HepG2 (cell line): ENCODE data around the gene SLIT3. TPM values are rescaled to one million over a fixed set of nuclear protein-coding genes. Genes with fewer than 3 reads are reported as not detected.
A peak's percentile ranks its signal among the peaks of the same experiment; 100 is the strongest.

Source experiments
- ATAC-seq: fragments of 200-7000 bp; cut with Tn5 transposase; 3 replicates; pipeline ENCODE4 v1.9.1; 2020; ENCODE audit warnings: mild to moderate bottlenecking, moderate library complexity
- BruUV-seq: library from RNA; stranded (reverse); fragments of 400-500 nt; replicated peaks from 2 replicates; lab custom pipeline; 2021; lab: Mats Ljungman, UMichigan
- CTCF ChIA-PET: fragments of 300-600 bp; formaldehyde crosslinking; extraction: SDS; loops from one replicate; lab custom pipeline; 2021; ENCODE audit warnings: low total read pairs, inconsistent platforms, low intra/inter-chr PET ratio; lab: Yijun Ruan, JAX
- POLR2A ChIA-PET: fragments of 350-600 bp; sonication (Branson Sonifier 250); formaldehyde crosslinking; loops from one replicate; lab custom pipeline; 2020; ENCODE audit warnings: antibody characterized with exemption, inconsistent platforms; lab: Yijun Ruan, JAX
- DNase-seq: peaks from one replicate; pipeline ENCODE4 v3.0.0-alpha.2; 2015; ENCODE audit warnings: low spot score
- FAIRE-seq: peaks from 3 replicates; lab custom pipeline; 2011; peaks lifted over from hg19 to GRCh38; lab: Jason Lieb, UNC
- H2AFZ ChIP-seq: one replicate; pipeline ENCODE4 v1.6.1; 2011; ENCODE audit warnings: low read length, inconsistent platforms
- H3K27ac ChIP-seq: fragments of 300-600 bp; 3 replicates; pipeline ENCODE4 v1.8.0; 2011; ENCODE audit warnings: mixed run types, mild to moderate bottlenecking, mixed read lengths, low read length, inconsistent platforms; ENCODE audit not compliant: insufficient read depth; ENCODE audit errors: extremely low read length
- H3K27me3 ChIP-seq, 2 experiments: fragments of 200-600 bp in 1 of 2; 2 replicates in 1 of 2; 3 replicates in 1 of 2; pipeline versions ENCODE4 v1.6.0 to v1.8.0; 2011; ENCODE audit warnings: low read length in 2 of 2, mild to moderate bottlenecking in 2 of 2, moderate library complexity in 2 of 2, inconsistent platforms in 1 of 2; ENCODE audit not compliant: insufficient read depth in 2 of 2, control insufficient read depth in 1 of 2
- H3K36me3 ChIP-seq, 2 experiments: fragments of 200-600 bp in 1 of 2; replicated peaks in 1 of 2; 2 replicates in 1 of 2; 3 replicates in 1 of 2; pipeline versions ENCODE4 v1.5.1 to v1.8.0; 2011; ENCODE audit warnings: low read length in 2 of 2, inconsistent platforms in 1 of 2; ENCODE audit not compliant: insufficient read depth in 2 of 2, control insufficient read depth in 1 of 2
- H3K4me1 ChIP-seq: 2 replicates; pipeline ENCODE4 v1.5.1; 2012; ENCODE audit warnings: low read length, inconsistent platforms; ENCODE audit not compliant: insufficient read depth
- H3K4me2 ChIP-seq: 2 replicates; pipeline ENCODE4 v1.6.0; 2011; ENCODE audit warnings: low read depth, low read length, inconsistent platforms
- H3K4me3 ChIP-seq, 3 experiments: fragments of 200-600 bp in 1 of 3; sonication (generic), shearing (Covaris generic) in 1 of 3; replicated peaks in 1 of 3; 2 replicates each; pipeline ENCODE4 v1.5.1; 2011 to 2016; ENCODE audit warnings: low read length in 3 of 3, inconsistent platforms in 2 of 3, low read depth in 2 of 3, mild to moderate bottlenecking in 2 of 3, control low read depth in 1 of 3, mixed read lengths in 1 of 3; ENCODE audit not compliant: insufficient read depth in 1 of 3
- H3K79me2 ChIP-seq: one replicate; pipeline ENCODE4 v1.6.1; 2011; ENCODE audit warnings: low read length, inconsistent platforms; ENCODE audit not compliant: insufficient read depth
- H3K9ac ChIP-seq: 2 replicates; pipeline ENCODE4 v1.6.0; 2011; ENCODE audit warnings: mild to moderate bottlenecking, low read depth, low read length, inconsistent platforms; ENCODE audit not compliant: insufficient read depth
- H3K9me3 ChIP-seq: 2 replicates; pipeline ENCODE4 v1.5.1; 2012; ENCODE audit warnings: mild to moderate bottlenecking, low read length
- H4K20me1 ChIP-seq: 2 replicates; pipeline ENCODE4 v1.6.0; 2011; ENCODE audit warnings: inconsistent platforms, mild to moderate bottlenecking, low read length, moderate library complexity; ENCODE audit not compliant: insufficient read depth
- CSRNP2 ChIP-seq: sonication (generic); formaldehyde crosslinking; conservative IDR thresholded peaks from 2 replicates; pipeline ENCODE4 v1.8.0; 2022; ENCODE audit warnings: low read depth, missing genetic modification reagents
- DBP ChIP-seq: sonication (generic); formaldehyde crosslinking; IDR thresholded peaks from 2 replicates; pipeline ENCODE4 v1.4.0; 2020; ENCODE audit warnings: missing genetic modification reagents; ENCODE audit errors: not compliant biosample characterization
- NR2F2 ChIP-seq: IDR thresholded peaks from 2 replicates; pipeline ENCODE4 v1.6.1; 2012; ENCODE audit warnings: low read depth, inconsistent platforms, borderline replicate concordance
- RELA ChIP-seq: sonication (generic); formaldehyde crosslinking; IDR thresholded peaks from 2 replicates; pipeline ENCODE4 v1.4.0; 2020; ENCODE audit warnings: missing genetic modification reagents
- RNF219 ChIP-seq: sonication (generic); formaldehyde crosslinking; IDR thresholded peaks from 2 replicates; pipeline ENCODE4 v1.5.0; 2020; ENCODE audit warnings: mild to moderate bottlenecking, missing genetic modification reagents
- SETDB1 ChIP-seq: sonication (generic); formaldehyde crosslinking; IDR thresholded peaks from 2 replicates; pipeline ENCODE4 v1.5.1; 2020; ENCODE audit warnings: missing genetic modification reagents, mild to moderate bottlenecking, borderline replicate concordance
- SIN3A ChIP-seq: IDR thresholded peaks from 2 replicates; pipeline ENCODE4 v1.6.1; 2011; ENCODE audit warnings: low read depth, mild to moderate bottlenecking, control low read depth, low read length, borderline replicate concordance
- SIN3B ChIP-seq: fragments of 150-350 bp; IDR thresholded peaks from 2 replicates; pipeline ENCODE4 v1.6.1; 2014; ENCODE audit warnings: low read length
- SMAD9 ChIP-seq: sonication (generic); formaldehyde crosslinking; IDR thresholded peaks from 2 replicates; pipeline ENCODE4 v1.5.1; 2020; ENCODE audit warnings: mild to moderate bottlenecking, missing genetic modification reagents
- ZBTB1 ChIP-seq: sonication (generic); formaldehyde crosslinking; IDR thresholded peaks from 2 replicates; pipeline ENCODE4 v1.4.0; 2020; ENCODE audit warnings: missing genetic modification reagents, borderline replicate concordance
- ZNF224 ChIP-seq: sonication (generic); formaldehyde crosslinking; IDR thresholded peaks from 2 replicates; pipeline ENCODE4 v1.5.0; 2020; ENCODE audit warnings: mild to moderate bottlenecking, missing genetic modification reagents
- ZNF317 ChIP-seq: sonication (generic); formaldehyde crosslinking; IDR thresholded peaks from 2 replicates; pipeline ENCODE4 v1.5.0; 2020; ENCODE audit warnings: mild to moderate bottlenecking, missing genetic modification reagents
- ZNF496 ChIP-seq: sonication (generic); formaldehyde crosslinking; IDR thresholded peaks from 2 replicates; pipeline ENCODE4 v1.8.1; 2023; ENCODE audit warnings: mild to moderate bottlenecking, moderate library complexity, missing genetic modification reagents; ENCODE audit not compliant: insufficient replicate concordance
- ZNF616 ChIP-seq: sonication (generic); formaldehyde crosslinking; IDR thresholded peaks from 2 replicates; pipeline ENCODE4 v1.5.0; 2020; ENCODE audit warnings: low read depth, mild to moderate bottlenecking, missing genetic modification reagents
- ZNF687 ChIP-seq: sonication (generic); formaldehyde crosslinking; IDR thresholded peaks from 2 replicates; pipeline ENCODE4 v1.5.1; 2020; ENCODE audit warnings: mild to moderate bottlenecking, missing genetic modification reagents, moderate library complexity
- WGBS: methylation state at CpG from one replicate; pipeline ENCODE4 v1.1.6; 2017; ENCODE audit warnings: low lambda C conversion rate; 5-methylcytosine and 5-hydroxymethylcytosine counted together
- in situ Hi-C: cut with HindIII; loops from 2 replicates; pipeline ENCODE4 v1.10.0; 2017; ENCODE audit warnings: low pct_unique_long_range_greater_than_20kb; ENCODE audit not compliant: extremely low pct_ligation_motif_present
- intact Hi-C: fragments of 100-400 bp; cut with micrococcal nuclease; formaldehyde crosslinking; loops from one replicate; pipeline ENCODE4 v1.10.0; 2022; ENCODE audit not compliant: unreplicated experiment
- polyA plus RNA-seq, 8 experiments: library from polyadenylated mRNA; depleted of rRNA in 3 of 8; stranded (reverse) in 7 of 8; unstranded in 1 of 8; fragments of >200 nt; fragmentation: Illumina TruSeq in 4 of 8; extraction: Trizol in 4 of 8; gene quantifications; 2 replicates each; pipeline versions ENCODE4 v1.2.1 to v1.2.3, GENCODE V29; 2011 to 2016; ENCODE audit warnings: low read depth in 4 of 8, missing spikeins in 1 of 8, mixed read lengths in 1 of 8; ENCODE audit not compliant: insufficient read depth in 1 of 8
- total RNA-seq, 5 experiments: library from RNA; depleted of rRNA; stranded (reverse); fragments of >200 nt; fragmentation: Illumina TruSeq; extraction: Trizol; gene quantifications; 2 replicates each; pipeline ENCODE4 v1.2.3, GENCODE V29; 2016; ENCODE audit warnings: low read depth in 1 of 5

Gene SLIT3
- total and polyA plus RNA-seq, 2 of the 13 experiments (the other 11 are each of a cell fraction or from before 2014, with no cell fraction given), result not detected

GRCh38 chr5:169070413-169070812, 230.5 kb downstream of the SLIT3 start (continued):
- TF ChIP-seq ZNF687 (CRISPR knock-in tag), result no peak
- TF ChIP-seq NR2F2, result 0 out of 2 replicates have a peak, but pooled peaks have one; percentile 29
- TF ChIP-seq SMAD9, result no peak
- no peak for TF ChIP-seq ZNF224 (CRISPR knock-in tag)
- no peak for TF ChIP-seq ZBTB1 (CRISPR knock-in tag)
- TF ChIP-seq, all 625 proteins: peak for 2

- Histone ChIP-seq H3K36me3 (no peaks in the 10 kb centered on the region), H3K9ac (no peak overlapping the region), H3K27ac (no peak overlapping the region), H3K79me2 (no peaks in the 10 kb centered on the region), H3K4me1 (peaks cover 13% of the 10 kb centered on the region), H2AFZ (no peak overlapping the region), H3K4me3 (no peak overlapping the region), H3K27me3 (peaks cover 0 to 8% of the 10 kb centered on the region in 2 experiments; a peak in 2 of 5 replicates), H3K9me3 (no peaks in the 10 kb centered on the region), H4K20me1 (no peaks in the 10 kb centered on the region), H3K4me2 (no peak overlapping the region)
- FAIRE-seq (no peak), DNase-seq (no peak), ATAC-seq (no peak)
- BruUV-seq, result no TSS peak
- POLR2A ChIA-PET, result no interaction called here
- in situ Hi-C loops, result no loop called here
- intact Hi-C loops, result no loop called here
- CTCF ChIA-PET, result no interaction called here
- 19% methylated on average over 2 of the region's 2 CpGs for WGBS
- TF ChIP-seq CSRNP2 (CRISPR knock-in tag) (no peak), RNF219 (CRISPR knock-in tag) (no peak), SETDB1 (CRISPR knock-in tag) (no peak), RELA (no peak), ZNF496 (CRISPR knock-in tag) (no peak), SIN3B (no peak), ZNF616 (CRISPR knock-in tag) (no peak), SIN3A (no peak), ZNF317 (CRISPR knock-in tag) (no peak), DBP (CRISPR knock-in tag) (no peak)
Measured at GRCh38 chr5:169067751-169068173, 233.2 kb downstream of the SLIT3 start.
